ENCODE measurements around the gene ZNF700.

ZNF700 gene

GRCh38 chr19:11978492-11979100 is 53.7 kb downstream of the ZNF700 start:
- TF ChIP-seq EZH2 (IDR thresholded peaks at IDR 0.05; ENCODE audit: borderline replicate concordance, low read length), result no peak
- no peak for TF ChIP-seq CTCF (IDR thresholded peaks at IDR 0.05; ENCODE audit: low read length)
- H3K27me3 ChIP-seq (ENCODE audit: insufficient read depth, low read length), result no peaks in the 10 kb centered on the region
- peaks cover 27% of the 10 kb centered on the region for H3K36me3 ChIP-seq (ENCODE audit: insufficient read depth, low read length)
- H3K9me3 ChIP-seq (ENCODE audit: low read length), result peaks cover 54% of the 10 kb centered on the region
- no peaks in the 10 kb centered on the region for H3K79me2 ChIP-seq (ENCODE audit: insufficient read depth, low read length)
- H3K4me1 ChIP-seq (ENCODE audit: insufficient read depth, low read length, severe bottlenecking), result no peaks in the 10 kb centered on the region
- H3K4me2 ChIP-seq (ENCODE audit: low read length), result no peak overlapping the region
- H3K9me2 ChIP-seq (ENCODE audit: low read depth, low read length), result no peaks in the 10 kb centered on the region
- no peaks in the 10 kb centered on the region for H4K20me1 ChIP-seq (ENCODE audit: insufficient read depth, low read length)
- no peak overlapping the region for H3K4me3 ChIP-seq (ENCODE audit: low read depth, low read length, poor library complexity, severe bottlenecking)
- no peak overlapping the region for H3K27ac ChIP-seq (ENCODE audit: low read depth, low read length, poor library complexity, severe bottlenecking)
- no peaks in the 10 kb centered on the region for H3F3A ChIP-seq (ENCODE audit: insufficient read depth, low read length)
- no peak overlapping the region for H2AFZ ChIP-seq (ENCODE audit: low read length)
- H3K9ac ChIP-seq (ENCODE audit: low read length), result no peak overlapping the region

GRCh38 chr19:11979527-11979926 is 54.6 kb downstream of the ZNF700 start:
- H3K4me1 ChIP-seq (ENCODE audit: insufficient read depth, low read length, severe bottlenecking), result no peaks in the 10 kb centered on the region

GRCh38 chr19:11982526-11982925 is 57.6 kb downstream of the ZNF700 start:
- no peaks in the 10 kb centered on the region for H4K20me1 ChIP-seq (ENCODE audit: insufficient read depth, low read length)
- H2AFZ ChIP-seq (ENCODE audit: low read length), result no peak overlapping the region
- peaks cover 20% of the 10 kb centered on the region for H3K36me3 ChIP-seq (ENCODE audit: insufficient read depth, low read length)
- no peak overlapping the region for H3K27ac ChIP-seq (ENCODE audit: low read depth, low read length, poor library complexity, severe bottlenecking)
- peaks cover 43% of the 10 kb centered on the region for H3K9me3 ChIP-seq (ENCODE audit: low read length)
- TF ChIP-seq CTCF (IDR thresholded peaks at IDR 0.05; ENCODE audit: low read length) (no peak), EZH2 (IDR thresholded peaks at IDR 0.05; ENCODE audit: borderline replicate concordance, low read length) (no peak)
- H3K9ac ChIP-seq (ENCODE audit: low read length), result no peak overlapping the region
- H3K4me1 ChIP-seq (ENCODE audit: insufficient read depth, low read length, severe bottlenecking), result peaks cover 3% of the 10 kb centered on the region
- H3K4me2 ChIP-seq (ENCODE audit: low read length), result no peak overlapping the region
- H3K27me3 ChIP-seq (ENCODE audit: insufficient read depth, low read length), result no peaks in the 10 kb centered on the region
- H3K4me3 ChIP-seq (ENCODE audit: low read depth, low read length, poor library complexity, severe bottlenecking), result no peak overlapping the region
- no peaks in the 10 kb centered on the region for H3K79me2 ChIP-seq (ENCODE audit: insufficient read depth, low read length)
- no peaks in the 10 kb centered on the region for H3F3A ChIP-seq (ENCODE audit: insufficient read depth, low read length)
- H3K9me2 ChIP-seq (ENCODE audit: low read depth, low read length), result no peaks in the 10 kb centered on the region

More at GRCh38 chr19:11979527-11979926, 54.6 kb downstream of the ZNF700 start:
- no peaks in the 10 kb centered on the region for H4K20me1 ChIP-seq (ENCODE audit: insufficient read depth, low read length)
- H3K36me3 ChIP-seq (ENCODE audit: insufficient read depth, low read length), result peaks cover 27% of the 10 kb centered on the region
- H3K27ac ChIP-seq (ENCODE audit: low read depth, low read length, poor library complexity, severe bottlenecking), result no peak overlapping the region
- no peak overlapping the region for H3K9ac ChIP-seq (ENCODE audit: low read length)
- H2AFZ ChIP-seq (ENCODE audit: low read length), result no peak overlapping the region
- peaks cover 54% of the 10 kb centered on the region for H3K9me3 ChIP-seq (ENCODE audit: low read length)
- H3K27me3 ChIP-seq (ENCODE audit: insufficient read depth, low read length), result no peaks in the 10 kb centered on the region
- no peaks in the 10 kb centered on the region for H3K9me2 ChIP-seq (ENCODE audit: low read depth, low read length)
- no peaks in the 10 kb centered on the region for H3F3A ChIP-seq (ENCODE audit: insufficient read depth, low read length)
- no peak overlapping the region for H3K4me3 ChIP-seq (ENCODE audit: low read depth, low read length, poor library complexity, severe bottlenecking)
- TF ChIP-seq EZH2 (IDR thresholded peaks at IDR 0.05; ENCODE audit: borderline replicate concordance, low read length) (no peak), CTCF (IDR thresholded peaks at IDR 0.05; ENCODE audit: low read length) (no peak)
- no peaks in the 10 kb centered on the region for H3K79me2 ChIP-seq (ENCODE audit: insufficient read depth, low read length)
- H3K4me2 ChIP-seq (ENCODE audit: low read length), result no peak overlapping the region

All from OCI-LY1 (cell line).